CD4-positive, CD25-positive, alpha-beta regulatory T cell (primary cell): ENCODE results near the gene ACCS. TPM values are rescaled to one million over a fixed set of nuclear protein-coding genes. Genes with fewer than 3 reads are reported as not detected.

Experiments used
- ATAC-seq, 2 donors: fragments of 150-1000 bp; cut with Tn5 transposase; one replicate each; pipeline ENCODE4 v1.10.0; 2021; ENCODE audit warnings: low read depth in 2 of 2, moderate number of reproducible peaks in 2 of 2, moderate library complexity in 1 of 2
- DNase-seq, 3 donors: peaks; one replicate each; pipeline versions ENCODE4 v3.0.0 to v3.0.0-alpha.2; 2012 to 2022; ENCODE audit warnings: mixed read lengths in 1 of 3
- H3K27ac ChIP-seq: one replicate; pipeline ENCODE4 v1.7.0; 2013; ENCODE audit warnings: mild to moderate bottlenecking, low read length; ENCODE audit not compliant: insufficient read depth, poor library complexity, severe bottlenecking
- H3K27me3 ChIP-seq: one replicate; pipeline ENCODE4 v1.7.0; 2013; ENCODE audit warnings: low read length; ENCODE audit not compliant: control insufficient read depth, insufficient read depth
- H3K36me3 ChIP-seq: one replicate; pipeline ENCODE4 v1.7.0; 2013; ENCODE audit warnings: mild to moderate bottlenecking, low read length, moderate library complexity; ENCODE audit not compliant: control insufficient read depth, insufficient read depth
- H3K4me1 ChIP-seq: 2 replicates; pipeline ENCODE4 v1.7.0; 2013; ENCODE audit warnings: mild to moderate bottlenecking, low read length; ENCODE audit not compliant: insufficient read depth, control insufficient read depth, poor library complexity, severe bottlenecking
- H3K4me3 ChIP-seq: one replicate; pipeline ENCODE4 v1.7.0; 2013; ENCODE audit warnings: low read depth, mild to moderate bottlenecking, low read length, moderate library complexity
- H3K9me3 ChIP-seq, 2 experiments: 1 replicate in 1 of 2; 2 replicates in 1 of 2; pipeline ENCODE4 v1.7.0; 2013; ENCODE audit warnings: low read length in 2 of 2, mild to moderate bottlenecking in 1 of 2, moderate library complexity in 1 of 2; ENCODE audit not compliant: control insufficient read depth in 2 of 2
- H3K27ac Mint-ChIP-seq, 3 donors: one replicate each; pipeline ENCODE4 v1.8.0; 2020 to 2022; ENCODE audit warnings: mild to moderate bottlenecking in 3 of 3, mixed read lengths in 3 of 3, moderate library complexity in 2 of 3
- H3K27me3 Mint-ChIP-seq: one replicate; pipeline ENCODE4 v1.8.0; 2022; ENCODE audit warnings: mild to moderate bottlenecking, mixed read lengths
- H3K36me3 Mint-ChIP-seq: one replicate; pipeline ENCODE4 v1.8.0; 2020; ENCODE audit warnings: mixed read lengths
- H3K4me1 Mint-ChIP-seq, 4 donors: one replicate each; pipeline ENCODE4 v1.8.0; 2020 to 2022; ENCODE audit warnings: mixed read lengths in 4 of 4, mild to moderate bottlenecking in 1 of 4
- H3K4me3 Mint-ChIP-seq, 4 donors: one replicate each; pipeline ENCODE4 v1.8.0; 2020 to 2022; ENCODE audit warnings: mild to moderate bottlenecking in 4 of 4, mixed read lengths in 4 of 4, moderate library complexity in 3 of 4
- H3K9me3 Mint-ChIP-seq, 7 donors: one replicate each; pipeline ENCODE4 v1.8.0; 2020 to 2022; ENCODE audit warnings: mixed read lengths in 7 of 7, mild to moderate bottlenecking in 3 of 7, moderate library complexity in 2 of 7
- polyA plus RNA-seq, 4 donors: library from polyadenylated mRNA; unstranded; fragments of 300-500 nt; fragmentation: Illumina TruSeq; gene quantifications; one replicate each; pipeline ENCODE4 v1.2.3, GENCODE V29; 2021
- total RNA-seq: library from RNA; stranded (reverse); gene quantifications from one replicate; pipeline ENCODE4 v1.2.3, GENCODE V29; 2022

ACCS gene
- total and polyA plus RNA-seq, 5 donors from 2014 or later = 1.3 to 77.9 (median 1.8) TPM

DNA sequence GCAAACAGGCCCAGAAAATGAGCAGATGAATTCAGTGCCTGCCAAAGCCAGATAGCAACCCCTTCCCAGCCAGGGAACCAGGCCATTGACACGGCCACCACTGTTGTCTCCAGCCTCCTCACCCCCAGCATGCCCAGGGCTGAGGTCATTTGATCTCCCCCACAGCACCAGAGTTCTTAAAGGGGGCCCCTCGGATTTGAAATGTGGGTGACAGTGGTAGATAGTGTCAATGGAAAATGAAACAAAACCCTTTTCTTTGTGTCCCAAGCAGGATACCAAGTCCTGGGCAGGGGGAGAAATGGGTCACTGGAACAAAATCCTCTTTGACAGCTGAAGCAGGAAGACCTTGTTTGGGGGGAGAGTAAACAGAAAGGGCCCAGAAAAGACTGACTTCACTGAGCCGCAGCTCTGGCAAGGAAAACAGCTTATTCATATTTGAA, 32.6 kb upstream of the ACCS start:
- Histone ChIP-seq H3K4me1 (no peaks in the 10 kb centered on the region), H3K4me3 (no peak overlapping the region), H3K27ac (no peak overlapping the region), H3K27me3 (peaks cover 2% of the 10 kb centered on the region), H3K9me3 (no peaks in the 10 kb centered on the region), H3K36me3 (no peaks in the 10 kb centered on the region)
- no peak overlapping the region for H3K27ac Mint-ChIP-seq
- ATAC-seq = no peak
- DNase-seq = no peak
- H3K4me3 Mint-ChIP-seq = no peak overlapping the region
- peaks cover 0 to 2% (median 0%) of the 10 kb centered on the region in 7 donors for H3K9me3 Mint-ChIP-seq
- no peaks in the 10 kb centered on the region for H3K4me1 Mint-ChIP-seq
- peaks cover 24% of the 10 kb centered on the region for H3K27me3 Mint-ChIP-seq
- H3K36me3 Mint-ChIP-seq = no peaks in the 10 kb centered on the region

DNA sequence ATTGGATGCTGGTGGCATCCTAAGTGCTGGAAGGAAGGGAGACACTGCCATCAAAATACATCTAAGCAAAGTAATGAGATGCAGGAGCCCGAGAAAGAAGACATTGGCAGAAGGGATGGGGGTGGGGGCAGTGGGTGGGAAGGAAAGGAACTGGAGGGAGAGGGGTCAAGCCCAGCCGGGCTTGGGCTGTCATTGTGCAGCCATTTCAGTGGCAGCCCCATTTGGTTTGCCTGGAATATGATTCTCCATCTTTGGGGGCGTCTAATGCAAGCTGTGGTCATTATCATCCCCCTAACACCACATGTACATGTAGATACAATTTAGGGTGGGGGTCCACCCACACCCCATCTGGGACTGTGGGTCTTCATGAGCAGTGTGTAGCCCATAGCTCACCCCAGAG, 32.2 kb upstream of the ACCS start:
- H3K36me3 Mint-ChIP-seq = no peaks in the 10 kb centered on the region
- H3K4me1 ChIP-seq = no peaks in the 10 kb centered on the region
- H3K4me3 ChIP-seq = no peak overlapping the region
- peaks cover 2% of the 10 kb centered on the region for H3K27me3 ChIP-seq
- no peak overlapping the region for H3K27ac ChIP-seq
- H3K27me3 Mint-ChIP-seq = peaks cover 24% of the 10 kb centered on the region
- ATAC-seq = no peak
- no peaks in the 10 kb centered on the region for H3K4me1 Mint-ChIP-seq
- no peaks in the 10 kb centered on the region for H3K9me3 ChIP-seq
- no peak overlapping the region for H3K27ac Mint-ChIP-seq
- no peak overlapping the region for H3K4me3 Mint-ChIP-seq
- no peaks in the 10 kb centered on the region for H3K36me3 ChIP-seq
- no peak for DNase-seq
- peaks cover 0 to 2% (median 0%) of the 10 kb centered on the region in 7 donors for H3K9me3 Mint-ChIP-seq

- Mint-ChIP-seq H3K27ac (no peak overlapping the region), H3K4me1 (no peaks in the 10 kb centered on the region), H3K27me3 (peaks cover 19% of the 10 kb centered on the region), H3K4me3 (no peak overlapping the region), H3K9me3 (peaks cover 0 to 2% (median 0%) of the 10 kb centered on the region in 7 donors), H3K36me3 (no peaks in the 10 kb centered on the region)
- DNase-seq (no peak), ATAC-seq (no peak)
- Histone ChIP-seq H3K36me3 (no peaks in the 10 kb centered on the region), H3K9me3 (no peaks in the 10 kb centered on the region), H3K4me1 (no peaks in the 10 kb centered on the region), H3K27ac (no peak overlapping the region), H3K27me3 (peaks cover 2% of the 10 kb centered on the region), H3K4me3 (no peak overlapping the region)
These were observed 31.4 kb upstream of the ACCS start for GRCh38 chr11:44034639-44035038.

DNA sequence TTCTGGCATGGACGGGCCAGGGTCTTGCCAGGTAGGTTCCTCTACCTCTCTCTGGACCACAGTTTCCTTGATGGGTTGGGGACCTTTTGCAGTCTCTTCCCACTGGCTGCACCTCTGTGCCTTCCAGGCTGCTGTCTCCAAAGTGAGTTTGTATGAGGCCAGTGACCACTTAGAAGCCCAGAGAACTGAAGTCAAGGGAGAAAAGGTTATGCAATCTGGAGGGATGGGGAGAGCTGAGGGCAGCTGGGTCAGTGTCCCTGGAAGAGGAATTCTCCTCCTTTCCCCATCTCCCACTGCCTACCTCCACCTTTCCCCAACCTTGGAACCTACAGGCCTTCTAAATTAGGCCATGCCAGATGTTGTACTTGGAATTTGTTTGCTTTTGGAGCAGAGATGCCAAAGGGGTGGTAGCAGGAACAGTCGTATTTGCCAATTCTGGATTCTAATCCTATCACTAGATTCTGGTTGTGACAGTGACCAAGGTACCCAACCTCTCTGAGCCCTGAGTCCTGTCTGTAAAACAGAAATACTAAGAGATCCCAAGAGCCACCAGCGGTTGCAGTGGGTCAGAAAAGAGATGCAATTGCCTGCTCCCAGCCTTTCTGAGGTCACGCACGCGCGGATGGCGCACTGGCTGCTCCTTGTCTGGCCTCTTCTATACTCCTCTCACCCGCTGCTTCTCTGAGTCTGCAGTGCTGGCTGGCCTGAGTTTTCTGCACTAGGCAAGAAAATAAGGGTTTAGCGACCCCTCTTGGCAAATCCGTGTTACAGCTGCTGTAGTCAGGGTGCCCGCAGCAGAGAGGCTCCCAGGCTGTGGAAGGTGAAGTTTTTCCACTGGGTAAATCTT, 29.0 kb upstream of the ACCS start:
- peak in 1 of 3 donors; percentile 34 for DNase-seq
- Mint-ChIP-seq H3K4me1 (no peaks in the 10 kb centered on the region), H3K27ac (no peak overlapping the region), H3K27me3 (peaks cover 19% of the 10 kb centered on the region), H3K9me3 (peaks cover 0 to 12% (median 2%) of the 10 kb centered on the region in 7 donors), H3K36me3 (peaks cover 4% of the 10 kb centered on the region), H3K4me3 (no peak overlapping the region)
- Histone ChIP-seq H3K4me3 (no peak overlapping the region), H3K9me3 (peaks cover 0 to 3% of the 10 kb centered on the region in 2 experiments), H3K27me3 (no peaks in the 10 kb centered on the region), H3K36me3 (no peaks in the 10 kb centered on the region), H3K27ac (no peak overlapping the region), H3K4me1 (no peaks in the 10 kb centered on the region)
- ATAC-seq = no peak

- Histone ChIP-seq H3K27me3 (no peaks in the 10 kb centered on the region), H3K4me3 (no peak overlapping the region), H3K4me1 (no peaks in the 10 kb centered on the region), H3K36me3 (no peaks in the 10 kb centered on the region), H3K27ac (no peak overlapping the region), H3K9me3 (peaks cover 0 to 3% of the 10 kb centered on the region in 2 experiments)
- no peak overlapping the region for H3K4me3 Mint-ChIP-seq
- H3K9me3 Mint-ChIP-seq = peaks cover 0 to 12% (median 2%) of the 10 kb centered on the region in 7 donors
- no peak for ATAC-seq
- DNase-seq = no peak
- no peak overlapping the region for H3K27ac Mint-ChIP-seq
- peaks cover 19% of the 10 kb centered on the region for H3K27me3 Mint-ChIP-seq
- peaks cover 4% of the 10 kb centered on the region for H3K36me3 Mint-ChIP-seq
- no peaks in the 10 kb centered on the region for H3K4me1 Mint-ChIP-seq
These were observed 28.4 kb upstream of the ACCS start for GRCh38 chr11:44037658-44037998.

- Histone ChIP-seq H3K9me3 (peaks cover 0 to 3% of the 10 kb centered on the region in 2 experiments), H3K4me1 (no peaks in the 10 kb centered on the region), H3K4me3 (no peak overlapping the region), H3K36me3 (no peaks in the 10 kb centered on the region), H3K27ac (no peak overlapping the region), H3K27me3 (peaks cover 2% of the 10 kb centered on the region)
- Mint-ChIP-seq H3K4me1 (no peaks in the 10 kb centered on the region), H3K27me3 (peaks cover 22% of the 10 kb centered on the region), H3K4me3 (no peak overlapping the region), H3K9me3 (peaks cover 0 to 12% (median 1%) of the 10 kb centered on the region in 7 donors), H3K27ac (no peak overlapping the region), H3K36me3 (peaks cover 4% of the 10 kb centered on the region)
- DNase-seq (no peak), ATAC-seq (no peak)
These were observed 22.9 kb upstream of the ACCS start for GRCh38 chr11:44043157-44043556.

DNA sequence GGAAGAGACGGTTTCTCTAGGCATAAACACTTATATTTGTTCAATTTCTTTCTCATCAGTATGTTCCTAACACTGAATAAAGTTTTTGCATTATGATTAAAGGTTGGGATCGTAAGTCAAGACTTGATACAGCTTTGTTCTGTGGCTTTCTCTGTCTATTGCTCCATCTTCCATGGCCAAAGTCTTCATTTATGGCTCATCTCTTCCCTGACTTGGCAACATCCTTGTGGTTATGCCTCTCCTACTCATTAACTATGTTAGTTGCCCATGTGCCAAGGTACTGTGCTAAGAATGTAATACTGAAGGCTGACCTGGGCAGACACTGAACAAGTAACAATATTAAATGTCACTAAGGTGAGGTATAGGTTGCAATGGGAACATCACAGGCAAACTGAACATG, 19.9 kb upstream of the ACCS start:
- no peak overlapping the region for H3K27ac Mint-ChIP-seq
- H3K4me3 Mint-ChIP-seq = no peak overlapping the region
- H3K9me3 Mint-ChIP-seq = peaks cover 0 to 5% (median 1%) of the 10 kb centered on the region in 7 donors
- peaks cover 0 to 3% of the 10 kb centered on the region in 2 experiments for H3K9me3 ChIP-seq
- H3K27ac ChIP-seq = no peak overlapping the region
- no peak overlapping the region for H3K4me3 ChIP-seq
- peaks cover 2% of the 10 kb centered on the region for H3K27me3 ChIP-seq
- ATAC-seq = no peak
- H3K27me3 Mint-ChIP-seq = peaks cover 27% of the 10 kb centered on the region
- H3K36me3 ChIP-seq = no peaks in the 10 kb centered on the region
- H3K4me1 ChIP-seq = no peaks in the 10 kb centered on the region
- no peaks in the 10 kb centered on the region for H3K36me3 Mint-ChIP-seq
- no peak for DNase-seq
- no peaks in the 10 kb centered on the region for H3K4me1 Mint-ChIP-seq

DNA sequence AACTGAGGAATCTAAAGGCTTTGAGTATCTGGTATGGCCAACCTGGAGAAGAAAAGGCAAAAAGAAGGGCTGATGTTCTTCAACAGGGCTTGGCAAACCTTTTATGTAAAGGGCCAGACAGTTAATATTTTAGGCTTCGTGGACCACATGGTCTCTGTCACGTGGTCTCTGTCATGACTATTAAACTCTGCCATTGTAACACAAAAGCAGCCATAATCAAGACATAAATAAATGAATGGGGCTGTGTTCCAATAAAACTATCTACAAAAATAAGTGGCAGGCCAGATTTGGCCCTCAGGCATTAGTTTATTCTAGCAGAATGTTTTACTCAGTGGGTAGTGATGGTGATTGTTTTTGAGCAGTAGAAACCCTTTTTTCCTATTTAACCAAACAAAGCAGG, 18.8 kb upstream of the ACCS start:
- H3K9me3 Mint-ChIP-seq = peaks cover 0 to 1% (median 0%) of the 10 kb centered on the region in 7 donors
- H3K4me1 ChIP-seq = no peaks in the 10 kb centered on the region
- no peaks in the 10 kb centered on the region for H3K4me1 Mint-ChIP-seq
- no peaks in the 10 kb centered on the region for H3K36me3 ChIP-seq
- H3K36me3 Mint-ChIP-seq = no peaks in the 10 kb centered on the region
- no peak for ATAC-seq
- H3K4me3 Mint-ChIP-seq = no peak overlapping the region
- H3K9me3 ChIP-seq = no peaks in the 10 kb centered on the region
- no peak for DNase-seq
- no peak overlapping the region for H3K4me3 ChIP-seq
- peaks cover 30% of the 10 kb centered on the region for H3K27me3 Mint-ChIP-seq
- H3K27ac Mint-ChIP-seq = no peak overlapping the region
- H3K27me3 ChIP-seq = peaks cover 2% of the 10 kb centered on the region
- H3K27ac ChIP-seq = no peak overlapping the region
